Measurements from ENCODE around the gene FIBCD1. TPM values are rescaled to one million over a fixed set of nuclear protein-coding genes. Genes with fewer than 3 reads are reported as not detected.

The FIBCD1 gene
- total RNA-seq, 1 experiment from 2014 or later = 7.1 TPM

DNA sequence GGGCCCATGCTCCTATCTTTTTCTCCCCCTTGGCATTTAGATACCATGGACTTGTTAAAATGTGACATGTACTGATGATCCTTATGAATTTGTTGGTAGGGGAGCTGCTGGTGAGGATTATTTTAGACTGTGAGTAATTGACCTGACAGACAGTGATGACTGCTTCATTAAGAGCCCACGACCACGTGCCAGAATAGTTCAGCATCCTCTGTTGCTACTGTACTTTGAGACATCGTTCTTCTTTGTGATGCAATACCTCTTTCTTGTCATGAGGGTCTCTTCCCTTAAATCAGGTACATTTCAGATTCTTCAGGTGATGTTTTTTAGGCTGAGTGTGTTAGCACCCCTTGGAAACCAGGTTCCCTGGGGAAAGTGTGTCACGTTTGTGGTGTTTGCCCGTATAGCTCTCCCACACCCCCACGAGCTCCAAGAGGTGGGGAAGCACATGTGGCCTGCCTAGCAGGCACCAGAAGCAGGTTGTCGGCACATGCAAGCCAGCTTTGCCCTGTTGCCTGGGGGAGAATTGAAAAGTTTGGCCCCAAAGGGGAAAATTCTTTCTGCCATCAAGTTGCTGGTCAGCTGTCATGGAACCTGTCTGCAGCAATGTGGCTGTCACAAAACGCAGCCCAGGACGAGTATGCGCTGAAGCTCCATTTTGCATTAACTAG is 67.5 kb downstream of the FIBCD1 start:
- DNase-seq = no peak
- no peak overlapping the region for H3K14ac ChIP-seq (ENCODE audit: insufficient read depth, low read length)
- no peak overlapping the region for H3T11ph ChIP-seq (ENCODE audit: low read length)
- no peak overlapping the region for H4K91ac ChIP-seq (ENCODE audit: insufficient read length, low read depth, low read length)
- H3K79me2 ChIP-seq (ENCODE audit: insufficient read depth, low read length) = no peaks in the 10 kb centered on the region
- H2BK5ac ChIP-seq (ENCODE audit: insufficient read length, low read length) = no peak overlapping the region
- H2BK120ac ChIP-seq (ENCODE audit: low read depth, low read length, poor library complexity, severe bottlenecking) = no peak overlapping the region
- H3K23ac ChIP-seq (ENCODE audit: insufficient read length, low read depth, low read length) = no peak overlapping the region
- H3K23me2 ChIP-seq (ENCODE audit: insufficient read length, low read depth, low read length, poor library complexity, severe bottlenecking) = no peaks in the 10 kb centered on the region
- Mint-ChIP-seq H3K27ac (peak overlapping the region in 1 of 3 experiments; percentile 79; a peak in 2 of 7 replicates), H3K4me1 (no peaks in the 10 kb centered on the region), H3K36me3 (ENCODE audit: insufficient read depth in 1 of 3, low read depth in 3 of 3) (peaks cover 46 to 74% (median 72%) of the 10 kb centered on the region in 3 experiments; a peak in 6 of 7 replicates), H3K27me3 (ENCODE audit: low read depth) (no peaks in the 10 kb centered on the region), H3K9me3 (no peaks in the 10 kb centered on the region), H3K4me3 (no peak overlapping the region)
- no peaks in the 10 kb centered on the region for H3K79me1 ChIP-seq (ENCODE audit: insufficient read depth, low read depth, low read length, poor library complexity, severe bottlenecking)
- H2AFZ ChIP-seq (ENCODE audit: low read length) = no peak overlapping the region
- no peak for TF ChIP-seq CTCF (conservative IDR thresholded peaks at IDR 0.05)
- H2AK5ac ChIP-seq (ENCODE audit: insufficient read length, low read length) = no peak overlapping the region
- no peak overlapping the region for H3K18ac ChIP-seq (ENCODE audit: insufficient read length, low read depth, low read length)
- H3K27me3 ChIP-seq (ENCODE audit: insufficient read depth, low read length) = no peaks in the 10 kb centered on the region
- no peak overlapping the region for H3K4ac ChIP-seq (ENCODE audit: low read depth, low read length)
- H4K5ac ChIP-seq (ENCODE audit: insufficient read length, low read depth, low read length) = no peak overlapping the region
- no peak overlapping the region for H2BK12ac ChIP-seq (ENCODE audit: insufficient read length, low read depth, low read length)
- H3K27ac ChIP-seq (ENCODE audit: insufficient read length, low read depth, low read length) = no peak overlapping the region
- no peak overlapping the region for H3K56ac ChIP-seq (ENCODE audit: insufficient read length, low read depth, low read length)
- H3K9ac ChIP-seq (ENCODE audit: extremely low read depth, insufficient read length, low read length) = no peak overlapping the region
- H3K4me2 ChIP-seq (ENCODE audit: insufficient read depth, insufficient read length, low read length) = no peak overlapping the region
- H3K4me1 ChIP-seq (ENCODE audit: insufficient read depth, low read length) = no peaks in the 10 kb centered on the region
- no peaks in the 10 kb centered on the region for H3K9me3 ChIP-seq (ENCODE audit: control insufficient read depth, low read depth, low read length)
- no peaks in the 10 kb centered on the region for H4K20me1 ChIP-seq (ENCODE audit: control insufficient read depth, insufficient read depth, insufficient read length)
- H2BK20ac ChIP-seq (ENCODE audit: low read depth, low read length, poor library complexity, severe bottlenecking) = no peak overlapping the region
- no CpG with 5 or more reads among the region's 10 CpGs for WGBS (ENCODE audit: extremely low coverage, insufficient read length, low lambda C conversion rate)
- no peak overlapping the region for H2BK15ac ChIP-seq (ENCODE audit: low read depth, low read length)
- H4K8ac ChIP-seq (replicated peaks; ENCODE audit: insufficient read length, low read depth, low read length) = no peak overlapping the region

All from H9 (cell line).